GM19238 (cell line): Measurements from ENCODE around the gene ZNF385C.
A peak's percentile ranks its signal among the peaks of the same experiment; 100 is the strongest.
"Not testable (repeated sequence)": the region's sequence is repeated elsewhere in the genome, so short reads cannot be mapped to it uniquely, and the experiment has no call there.

Experiments
- DNase-seq: peaks from one replicate; pipeline ENCODE4 v3.0.0; 2011; ENCODE audit warnings: low spot score; ENCODE audit not compliant: insufficient read length

ZNF385C gene

GRCh38 chr17:42020845-42021244, 77.4 kb downstream of the ZNF385C start:
- DNase-seq: not testable (repeated sequence)

- DNase-seq: peak; percentile 92
Measured at GRCh38 chr17:42019509-42020404, 78.5 kb downstream of the ZNF385C start, which contains the start of gene NKIRAS2. Gene NKIRAS2 (plus strand): TSS chr17:42020090. CDS start chr17:42021578, 1,488 bp downstream.

GRCh38 chr17:42018988-42019387, 79.3 kb downstream of the ZNF385C start:
- DNase-seq: no peak

GRCh38 chr17:42018339-42018738, 79.9 kb downstream of the ZNF385C start:
- no peak for DNase-seq

- no peak for DNase-seq
Measured at GRCh38 chr17:42017866-42018200, 80.4 kb downstream of the ZNF385C start.

- peak; percentile 95 for DNase-seq
Measured at GRCh38 chr17:42016941-42017865, 81.1 kb downstream of the ZNF385C start, which contains the start of gene DNAJC7. Gene DNAJC7 (minus strand): TSS chr17:42017439. CDS start chr17:42017416, 23 bp downstream.

GRCh38 chr17:42016411-42016831, 81.9 kb downstream of the ZNF385C start:
- DNase-seq: no peak

GRCh38 chr17:42013740-42014139, 84.5 kb downstream of the ZNF385C start:
- DNase-seq: not testable (repeated sequence)

- not testable (repeated sequence) for DNase-seq
Measured at GRCh38 chr17:42012363-42012762, 85.9 kb downstream of the ZNF385C start.

- DNase-seq: no peak
Measured at GRCh38 chr17:42010898-42011516, 87.3 kb downstream of the ZNF385C start.

GRCh38 chr17:42010266-42010680, 88.0 kb downstream of the ZNF385C start:
- not testable (repeated sequence) for DNase-seq

- DNase-seq: no peak
Measured at GRCh38 chr17:42009170-42009569, 89.1 kb downstream of the ZNF385C start.

- DNase-seq: no peak
Measured at GRCh38 chr17:42005166-42005565, 93.1 kb downstream of the ZNF385C start.

- no peak for DNase-seq
Measured at GRCh38 chr17:42002792-42003301, 95.4 kb downstream of the ZNF385C start.

- no peak for DNase-seq
Measured at GRCh38 chr17:42002175-42002791, 96.0 kb downstream of the ZNF385C start.

GRCh38 chr17:42001729-42002128, 96.5 kb downstream of the ZNF385C start:
- no peak for DNase-seq

GRCh38 chr17:42000413-42001133, 97.7 kb downstream of the ZNF385C start:
- no peak for DNase-seq

GRCh38 chr17:41998497-41998896, 99.8 kb downstream of the ZNF385C start:
- no peak for DNase-seq

GRCh38 chr17:41996855-41997164, 101.5 kb downstream of the ZNF385C start:
- DNase-seq: no peak

- no peak for DNase-seq
Measured at GRCh38 chr17:41992576-41992975, 105.7 kb downstream of the ZNF385C start.
